K562 (cell line): ENCODE data around the gene RUNDC3A. TPM values are rescaled to one million over a fixed set of nuclear protein-coding genes. Genes with fewer than 3 reads are reported as not detected.
A peak's percentile ranks its signal among the peaks of the same experiment; 100 is the strongest.

Source experiments
- CREBBP ChIP-seq: IDR thresholded peaks from one replicate; pipeline ENCODE4 v1.6.1; 2012; ENCODE audit warnings: low read depth, mild to moderate bottlenecking, control low read depth, inconsistent platforms, low read length
- DPF2 ChIP-seq: fragments of 450-650 bp; IDR thresholded peaks from 2 replicates; pipeline ENCODE4 v1.6.1; 2016
- EZH2 ChIP-seq: IDR thresholded peaks from 2 replicates; pipeline ENCODE4 v1.6.1; 2012; ENCODE audit warnings: low read depth, mild to moderate bottlenecking, inconsistent platforms, low read length, borderline replicate concordance
- HDGF ChIP-seq: fragments of 450-650 bp; IDR thresholded peaks from 2 replicates; pipeline ENCODE4 v1.6.1; 2016
- HOXB6 ChIP-seq: fragments of 250-450 bp; sonication (Bioruptor Pico); IDR thresholded peaks from 2 replicates; pipeline ENCODE4 v1.5.1; 2022; ENCODE audit warnings: mild to moderate bottlenecking, borderline replicate concordance
- LEF1 ChIP-seq: fragments of 450-650 bp; IDR thresholded peaks from 2 replicates; pipeline ENCODE4 v1.6.1; 2016; ENCODE audit warnings: mild to moderate bottlenecking
- MGA ChIP-seq: fragments of 450-650 bp; IDR thresholded peaks from 2 replicates; pipeline ENCODE4 v1.6.1; 2016; ENCODE audit warnings: mild to moderate bottlenecking, moderate library complexity
- MTF1 ChIP-seq: fragments of 250-450 bp; sonication (Bioruptor Pico); IDR thresholded peaks from 2 replicates; pipeline ENCODE4 v1.9.0; 2021; ENCODE audit warnings: moderate library complexity, mild to moderate bottlenecking, inconsistent platforms, borderline replicate concordance
- RUNX1 ChIP-seq: sonication (generic); IDR thresholded peaks from 2 replicates; pipeline ENCODE4 v1.6.1; 2016; ENCODE audit warnings: antibody characterized with exemption, low read depth
- STAG1 ChIP-seq: sonication (generic); formaldehyde crosslinking; IDR thresholded peaks from 2 replicates; pipeline ENCODE4 v1.5.0; 2020; ENCODE audit warnings: missing genetic modification reagents, borderline replicate concordance
- TCF15 ChIP-seq: fragments of 250-450 bp; sonication (Bioruptor Pico); IDR thresholded peaks from 2 replicates; pipeline ENCODE4 v1.8.0; 2022; ENCODE audit warnings: moderate library complexity, mild to moderate bottlenecking, inconsistent platforms
- ZNF263 ChIP-seq: sonication (generic); formaldehyde crosslinking; IDR thresholded peaks from 2 replicates; pipeline ENCODE4 v1.8.0; 2022; ENCODE audit warnings: mild to moderate bottlenecking, missing genetic modification reagents, borderline replicate concordance
- ZNF431 ChIP-seq: sonication (generic); formaldehyde crosslinking; IDR thresholded peaks from 2 replicates; pipeline ENCODE4 v1.8.0; 2022; ENCODE audit warnings: mild to moderate bottlenecking, missing genetic modification reagents
- ZNF740 ChIP-seq, 3 experiments: fragments of 200-800 bp in 1 of 3; sonication (Bioruptor generic) in 1 of 3; sonication (generic) in 1 of 3; formaldehyde crosslinking in 1 of 3; IDR thresholded peaks; 2 replicates each; pipeline versions ENCODE4 v1.6.1 to v1.8.0; 2016 to 2022; ENCODE audit warnings: mild to moderate bottlenecking in 2 of 3, missing compliant biosample characterization in 2 of 3, missing genetic modification characterization in 2 of 3, missing genetic modification reagents in 1 of 3
- polyA plus RNA-seq, 8 experiments: library from polyadenylated mRNA; depleted of rRNA in 4 of 8; stranded (reverse) in 5 of 8; unstranded in 3 of 8; fragments of >200 nt; fragmentation: Nextera tagmentation in 2 of 8; fragmentation: Illumina TruSeq in 1 of 8; extraction: Ambion mirVana in 2 of 8; extraction: Trizol in 1 of 8; gene quantifications; 2 replicates each; pipeline versions ENCODE4 v1.2.1 to v1.2.3, GENCODE V29; 2011 to 2014; ENCODE audit warnings: inconsistent platforms in 1 of 8, missing spikeins in 1 of 8
- total RNA-seq, 7 experiments: library from RNA; depleted of rRNA in 6 of 7; stranded (reverse); fragments of >200 nt in 6 of 7; fragmentation: Illumina TruSeq in 2 of 7; extraction: Trizol in 2 of 7; gene quantifications; 2 replicates each; pipeline versions ENCODE4 v1.2.1 to v1.2.3, GENCODE V29; 2011 to 2021; ENCODE audit warnings: low replicate concordance in 1 of 7
- TF ChIP-seq, protein P1 (sequence below): fragments of 250-450 bp; sonication (Bioruptor Pico); IDR thresholded peaks from 2 replicates; pipeline ENCODE4 v1.4.0; 2020; ENCODE audit warnings: mild to moderate bottlenecking, moderate library complexity

RUNDC3A gene
- total and polyA plus RNA-seq, 9 of the 15 experiments (the other 6 are each of a cell fraction or from before 2014, with no cell fraction given): not detected

- TF ChIP-seq MGA (no peak), ZNF740 (CRISPR knock-in tag; IDR thresholded peaks at IDR 0.05) (no peak), ZNF740 (tag; IDR thresholded peaks at IDR 0.05) (no peak), ZNF431 (CRISPR knock-in tag) (no peak), MTF1 (CRISPR knock-in tag) (no peak), HDGF (no peak), LEF1 (no peak), TCF15 (CRISPR knock-in tag) (no peak), EZH2 (no peak), STAG1 (no peak), CREBBP (no peak), HOXB6 (CRISPR knock-in tag) (no peak), RUNX1 (no peak), DPF2 (peak; percentile 46; the same call in 1 of the 2 replicates), ZNF263 (no peak)
- TF ChIP-seq, protein P1, sequence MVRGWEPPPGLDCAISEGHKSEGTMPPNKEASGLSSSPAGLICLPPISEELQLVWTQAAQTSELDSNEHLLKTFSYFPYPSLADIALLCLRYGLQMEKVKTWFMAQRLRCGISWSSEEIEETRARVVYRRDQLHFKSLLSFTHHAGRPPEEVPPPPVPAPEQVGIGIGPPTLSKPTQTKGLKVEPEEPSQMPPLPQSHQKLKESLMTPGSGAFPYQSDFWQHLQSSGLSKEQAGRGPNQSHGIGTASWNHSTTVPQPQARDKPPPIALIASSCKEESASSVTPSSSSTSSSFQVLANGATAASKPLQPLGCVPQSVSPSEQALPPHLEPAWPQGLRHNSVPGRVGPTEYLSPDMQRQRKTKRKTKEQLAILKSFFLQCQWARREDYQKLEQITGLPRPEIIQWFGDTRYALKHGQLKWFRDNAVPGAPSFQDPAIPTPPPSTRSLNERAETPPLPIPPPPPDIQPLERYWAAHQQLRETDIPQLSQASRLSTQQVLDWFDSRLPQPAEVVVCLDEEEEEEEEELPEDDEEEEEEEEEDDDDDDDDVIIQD (CRISPR knock-in tag): no peak
Observed at GRCh38 chr17:44281570-44281969, 26.8 kb upstream of the RUNDC3A start (continued).
